ENCODE data around the gene INHBB.

The INHBB gene

GRCh38 chr2:120376679-120377640 lies 31.0 kb downstream of the INHBB start:
- H3K23ac ChIP-seq (ENCODE audit: low read length in 2 of 2) = no peak overlapping the region
- no peak overlapping the region for H2BK120ac ChIP-seq (ENCODE audit: low read depth, low read length)
- H3K36me3 ChIP-seq (ENCODE audit: control insufficient read depth in 1 of 2, insufficient read depth in 2 of 2, low read depth in 1 of 2, low read length in 2 of 2) = no peaks in the 10 kb centered on the region
- no peak overlapping the region for H2BK12ac ChIP-seq (ENCODE audit: low read length in 2 of 2)
- H3K14ac ChIP-seq (ENCODE audit: low read length in 2 of 2) = no peak overlapping the region
- peaks cover 73 to 80% of the 10 kb centered on the region in 2 experiments for H3K27me3 ChIP-seq (ENCODE audit: control insufficient read depth in 1 of 2, insufficient read depth in 1 of 2, low read length in 2 of 2)
- 80% methylated on average over 17 of the region's 19 CpGs for WGBS
- no peaks in the 10 kb centered on the region for H3K79me1 ChIP-seq (replicated peaks; ENCODE audit: low read length, poor library complexity, severe bottlenecking)
- H3K9ac ChIP-seq (ENCODE audit: low read length) = no peak overlapping the region
- H3K27ac ChIP-seq (ENCODE audit: low read length, poor library complexity, severe bottlenecking) = no peak overlapping the region
- H4K91ac ChIP-seq (ENCODE audit: low read length) = no peak overlapping the region
- no peak overlapping the region for H3K4ac ChIP-seq (ENCODE audit: low read depth in 1 of 2, low read length in 2 of 2)
- H2AK5ac ChIP-seq (ENCODE audit: low read length, severe bottlenecking) = no peak overlapping the region
- no peak for DNase-seq
- no peak overlapping the region for H3K4me2 ChIP-seq (ENCODE audit: low read length, poor library complexity, severe bottlenecking)
- peaks cover 4% of the 10 kb centered on the region for H3K4me1 ChIP-seq (ENCODE audit: control insufficient read depth, insufficient read depth, low read depth, low read length)
- no peak overlapping the region for H2BK15ac ChIP-seq (ENCODE audit: low read depth, poor library complexity, severe bottlenecking)
- H2BK5ac ChIP-seq (ENCODE audit: low read depth, low read length, poor library complexity, severe bottlenecking) = no peak overlapping the region
- no peak overlapping the region for H3K4me3 ChIP-seq (ENCODE audit: insufficient read depth in 1 of 2, low read depth in 1 of 2, low read length in 2 of 2)
- H3K9me3 ChIP-seq (ENCODE audit: control insufficient read depth, low read length) = no peaks in the 10 kb centered on the region
- no peak overlapping the region for H4K8ac ChIP-seq (ENCODE audit: low read length)
- H3K18ac ChIP-seq (ENCODE audit: low read depth in 1 of 2, low read length in 2 of 2) = no peak overlapping the region
- H2AFZ ChIP-seq (ENCODE audit: low read depth, low read length) = no peak overlapping the region

GRCh38 chr2:120378605-120379004 lies 32.7 kb downstream of the INHBB start:
- Histone ChIP-seq H3K4me2 (ENCODE audit: low read length, poor library complexity, severe bottlenecking) (no peak overlapping the region), H3K36me3 (ENCODE audit: control insufficient read depth in 1 of 2, insufficient read depth in 2 of 2, low read depth in 1 of 2, low read length in 2 of 2) (no peaks in the 10 kb centered on the region), H2BK12ac (ENCODE audit: low read length in 2 of 2) (no peak overlapping the region), H2BK15ac (ENCODE audit: low read depth, poor library complexity, severe bottlenecking) (no peak overlapping the region), H3K4ac (ENCODE audit: low read depth in 1 of 2, low read length in 2 of 2) (no peak overlapping the region), H3K79me1 (replicated peaks; ENCODE audit: low read length, poor library complexity, severe bottlenecking) (no peaks in the 10 kb centered on the region), H3K4me1 (ENCODE audit: control insufficient read depth, insufficient read depth, low read depth, low read length) (peaks cover 4% of the 10 kb centered on the region), H4K8ac (ENCODE audit: low read length) (no peak overlapping the region), H3K23ac (ENCODE audit: low read length in 2 of 2) (no peak overlapping the region), H3K27ac (ENCODE audit: low read length, poor library complexity, severe bottlenecking) (no peak overlapping the region), H3K9me3 (ENCODE audit: control insufficient read depth, low read length) (no peaks in the 10 kb centered on the region), H3K9ac (ENCODE audit: low read length) (no peak overlapping the region), H2AFZ (ENCODE audit: low read depth, low read length) (no peak overlapping the region), H2BK120ac (ENCODE audit: low read depth, low read length) (no peak overlapping the region), H2AK5ac (ENCODE audit: low read length, severe bottlenecking) (no peak overlapping the region), H4K91ac (ENCODE audit: low read length) (no peak overlapping the region), H3K4me3 (ENCODE audit: insufficient read depth in 1 of 2, low read depth in 1 of 2, low read length in 2 of 2) (no peak overlapping the region), H3K27me3 (ENCODE audit: control insufficient read depth in 1 of 2, insufficient read depth in 1 of 2, low read length in 2 of 2) (peaks cover 75 to 81% of the 10 kb centered on the region in 2 experiments), H2BK5ac (ENCODE audit: low read depth, low read length, poor library complexity, severe bottlenecking) (no peak overlapping the region), H3K14ac (ENCODE audit: low read length in 2 of 2) (no peak overlapping the region), H3K18ac (ENCODE audit: low read depth in 1 of 2, low read length in 2 of 2) (no peak overlapping the region)
- DNase-seq = no peak
- 52% methylated on average over 3 of the region's 3 CpGs for WGBS

- Histone ChIP-seq H3K27me3 (ENCODE audit: control insufficient read depth in 1 of 2, insufficient read depth in 1 of 2, low read length in 2 of 2) (peaks cover 75 to 78% of the 10 kb centered on the region in 2 experiments), H3K23ac (ENCODE audit: low read length in 2 of 2) (no peak overlapping the region), H3K4me2 (ENCODE audit: low read length, poor library complexity, severe bottlenecking) (no peak overlapping the region), H3K4me1 (ENCODE audit: control insufficient read depth, insufficient read depth, low read depth, low read length) (peaks cover 4% of the 10 kb centered on the region), H2AFZ (ENCODE audit: low read depth, low read length) (no peak overlapping the region), H3K14ac (ENCODE audit: low read length in 2 of 2) (no peak overlapping the region), H2BK120ac (ENCODE audit: low read depth, low read length) (no peak overlapping the region), H3K9me3 (ENCODE audit: control insufficient read depth, low read length) (no peaks in the 10 kb centered on the region), H2BK12ac (ENCODE audit: low read length in 2 of 2) (no peak overlapping the region), H3K18ac (ENCODE audit: low read depth in 1 of 2, low read length in 2 of 2) (no peak overlapping the region), H2AK5ac (ENCODE audit: low read length, severe bottlenecking) (no peak overlapping the region), H3K4ac (ENCODE audit: low read depth in 1 of 2, low read length in 2 of 2) (no peak overlapping the region), H3K79me1 (replicated peaks; ENCODE audit: low read length, poor library complexity, severe bottlenecking) (no peaks in the 10 kb centered on the region), H2BK5ac (ENCODE audit: low read depth, low read length, poor library complexity, severe bottlenecking) (no peak overlapping the region), H2BK15ac (ENCODE audit: low read depth, poor library complexity, severe bottlenecking) (no peak overlapping the region), H3K9ac (ENCODE audit: low read length) (no peak overlapping the region), H4K8ac (ENCODE audit: low read length) (no peak overlapping the region), H4K91ac (ENCODE audit: low read length) (no peak overlapping the region), H3K27ac (ENCODE audit: low read length, poor library complexity, severe bottlenecking) (no peak overlapping the region), H3K36me3 (ENCODE audit: control insufficient read depth in 1 of 2, insufficient read depth in 2 of 2, low read depth in 1 of 2, low read length in 2 of 2) (no peaks in the 10 kb centered on the region), H3K4me3 (ENCODE audit: insufficient read depth in 1 of 2, low read depth in 1 of 2, low read length in 2 of 2) (no peak overlapping the region)
- 77% methylated on average over 21 of the region's 21 CpGs for WGBS
- DNase-seq = no peak
Observed at GRCh38 chr2:120379916-120380893, 34.3 kb downstream of the INHBB start.

- no peak overlapping the region for H3K18ac ChIP-seq (ENCODE audit: low read depth in 1 of 2, low read length in 2 of 2)
- H2AK5ac ChIP-seq (ENCODE audit: low read length, severe bottlenecking) = no peak overlapping the region
- no peaks in the 10 kb centered on the region for H3K79me1 ChIP-seq (replicated peaks; ENCODE audit: low read length, poor library complexity, severe bottlenecking)
- H3K4me1 ChIP-seq (ENCODE audit: control insufficient read depth, insufficient read depth, low read depth, low read length) = peaks cover 2% of the 10 kb centered on the region
- H3K4me2 ChIP-seq (ENCODE audit: low read length, poor library complexity, severe bottlenecking) = no peak overlapping the region
- 78% methylated on average over 6 of the region's 6 CpGs for WGBS
- H4K91ac ChIP-seq (ENCODE audit: low read length) = no peak overlapping the region
- no peak overlapping the region for H4K8ac ChIP-seq (ENCODE audit: low read length)
- H3K4me3 ChIP-seq (ENCODE audit: insufficient read depth in 1 of 2, low read depth in 1 of 2, low read length in 2 of 2) = no peak overlapping the region
- no peak overlapping the region for H3K9ac ChIP-seq (ENCODE audit: low read length)
- H3K27ac ChIP-seq (ENCODE audit: low read length, poor library complexity, severe bottlenecking) = no peak overlapping the region
- H3K9me3 ChIP-seq (ENCODE audit: control insufficient read depth, low read length) = no peaks in the 10 kb centered on the region
- no peaks in the 10 kb centered on the region for H3K36me3 ChIP-seq (ENCODE audit: control insufficient read depth in 1 of 2, insufficient read depth in 2 of 2, low read depth in 1 of 2, low read length in 2 of 2)
- H3K4ac ChIP-seq (ENCODE audit: low read depth in 1 of 2, low read length in 2 of 2) = no peak overlapping the region
- H2BK120ac ChIP-seq (ENCODE audit: low read depth, low read length) = no peak overlapping the region
- H2AFZ ChIP-seq (ENCODE audit: low read depth, low read length) = no peak overlapping the region
- H2BK5ac ChIP-seq (ENCODE audit: low read depth, low read length, poor library complexity, severe bottlenecking) = no peak overlapping the region
- H2BK15ac ChIP-seq (ENCODE audit: low read depth, poor library complexity, severe bottlenecking) = no peak overlapping the region
- DNase-seq = no peak
- H3K27me3 ChIP-seq (ENCODE audit: control insufficient read depth in 1 of 2, insufficient read depth in 1 of 2, low read length in 2 of 2) = peaks cover 69 to 76% of the 10 kb centered on the region in 2 experiments
- H2BK12ac ChIP-seq (ENCODE audit: low read length in 2 of 2) = no peak overlapping the region
- no peak overlapping the region for H3K14ac ChIP-seq (ENCODE audit: low read length in 2 of 2)
- H3K23ac ChIP-seq (ENCODE audit: low read length in 2 of 2) = no peak overlapping the region
Observed at GRCh38 chr2:120381192-120381591, 35.3 kb downstream of the INHBB start.
